CD8-positive, alpha-beta memory T cell (primary cell): ENCODE results near the gene RARB. TPM values are rescaled to one million over a fixed set of nuclear protein-coding genes. Genes with fewer than 3 reads are reported as not detected.

Experiments used
- CTCF ChIA-PET: fragments of 350-600 bp; sonication (Branson Sonifier 250); formaldehyde crosslinking; loops from one replicate; lab custom pipeline; 2021; ENCODE audit warnings: antibody characterized with exemption; lab: Charles Lee
- POLR2A ChIA-PET: fragments of 350-600 bp; sonication (Branson Sonifier 250); formaldehyde crosslinking; loops from one replicate; lab custom pipeline; 2021; ENCODE audit warnings: antibody characterized with exemption; lab: Charles Lee
- DNase-seq, 5 donors: peaks; one replicate each; pipeline versions ENCODE4 v3.0.0 to v3.0.0-alpha.2; 2020 to 2022; ENCODE audit warnings: mixed read lengths in 1 of 5
- H3K27ac ChIP-seq: one replicate; pipeline ENCODE4 v1.7.0; 2013; ENCODE audit warnings: low read depth, mild to moderate bottlenecking, low read length, moderate library complexity
- H3K27me3 ChIP-seq: 2 replicates; pipeline ENCODE4 v1.7.0; 2013; ENCODE audit warnings: low read length, mild to moderate bottlenecking; ENCODE audit not compliant: insufficient read depth, poor library complexity, severe bottlenecking
- H3K36me3 ChIP-seq: 2 replicates; pipeline ENCODE4 v1.7.0; 2013; ENCODE audit warnings: mild to moderate bottlenecking, low read length, moderate library complexity; ENCODE audit not compliant: insufficient read depth
- H3K4me1 ChIP-seq: 2 replicates; pipeline ENCODE4 v1.7.0; 2013; ENCODE audit warnings: mild to moderate bottlenecking, low read length, moderate library complexity; ENCODE audit not compliant: insufficient read depth
- H3K4me3 ChIP-seq: 2 replicates; pipeline ENCODE4 v1.7.0; 2013; ENCODE audit warnings: mild to moderate bottlenecking, low read length
- H3K9me3 ChIP-seq: 2 replicates; pipeline ENCODE4 v1.7.0; 2013; ENCODE audit warnings: mild to moderate bottlenecking, low read length
- H3K27ac Mint-ChIP-seq, 8 donors: one replicate each; pipeline ENCODE4 v1.8.0; 2020 to 2021; ENCODE audit warnings: mixed read lengths in 8 of 8, mild to moderate bottlenecking in 6 of 8, inconsistent platforms in 3 of 8, moderate library complexity in 3 of 8
- H3K27me3 Mint-ChIP-seq, 2 donors: one replicate each; pipeline ENCODE4 v1.8.0; 2020 to 2021; ENCODE audit warnings: mixed read lengths in 2 of 2, mild to moderate bottlenecking in 1 of 2, moderate library complexity in 1 of 2
- H3K36me3 Mint-ChIP-seq, 3 donors: one replicate each; pipeline ENCODE4 v1.8.0; 2020 to 2021; ENCODE audit warnings: mixed read lengths in 3 of 3, inconsistent platforms in 1 of 3, mild to moderate bottlenecking in 1 of 3
- H3K4me1 Mint-ChIP-seq, 3 donors: one replicate each; pipeline ENCODE4 v1.8.0; 2020 to 2021; ENCODE audit warnings: mixed read lengths in 3 of 3, inconsistent platforms in 1 of 3, mild to moderate bottlenecking in 1 of 3
- H3K4me3 Mint-ChIP-seq, 7 donors: one replicate each; pipeline ENCODE4 v1.8.0; 2020 to 2021; ENCODE audit warnings: mixed read lengths in 7 of 7, mild to moderate bottlenecking in 6 of 7, moderate library complexity in 4 of 7, inconsistent platforms in 2 of 7
- H3K9me3 Mint-ChIP-seq, 5 donors: one replicate each; pipeline ENCODE4 v1.8.0; 2020 to 2022; ENCODE audit warnings: mixed read lengths in 5 of 5, mild to moderate bottlenecking in 3 of 5, moderate library complexity in 2 of 5, inconsistent platforms in 1 of 5
- polyA plus RNA-seq: library from polyadenylated mRNA; unstranded; fragments of 300-500 nt; fragmentation: Illumina TruSeq; gene quantifications from one replicate; pipeline ENCODE4 v1.2.3, GENCODE V29; 2021
- total RNA-seq, 2 experiments: library from RNA; stranded (reverse); gene quantifications; one replicate each; pipeline ENCODE4 v1.2.3, GENCODE V29; 2021

The RARB gene
- total and polyA plus RNA-seq, 3 experiments from 2014 or later: not detected

GRCh38 chr3:25423780-25424588 is 4.1 kb upstream of the RARB start:
- H3K27ac Mint-ChIP-seq: no peak overlapping the region

GRCh38 chr3:25424614-25425013 is 3.4 kb upstream of the RARB start:
- Histone ChIP-seq H3K4me3 (no peak overlapping the region), H3K36me3 (no peaks in the 10 kb centered on the region), H3K4me1 (no peaks in the 10 kb centered on the region), H3K9me3 (no peaks in the 10 kb centered on the region), H3K27me3 (peaks cover 5% of the 10 kb centered on the region), H3K27ac (no peak overlapping the region)
- H3K27me3 Mint-ChIP-seq: peaks cover 18 to 45% of the 10 kb centered on the region in 2 donors
- CTCF ChIA-PET: no interaction called here
- peaks cover 0 to 3% (median 2%) of the 10 kb centered on the region in 5 donors for H3K9me3 Mint-ChIP-seq
- no peak overlapping the region for H3K27ac Mint-ChIP-seq
- peaks cover 0 to 4% (median 3%) of the 10 kb centered on the region in 3 donors for H3K4me1 Mint-ChIP-seq
- DNase-seq: no peak
- no peaks in the 10 kb centered on the region for H3K36me3 Mint-ChIP-seq
- H3K4me3 Mint-ChIP-seq: no peak overlapping the region
- POLR2A ChIA-PET: no interaction called here

More at GRCh38 chr3:25423780-25424588, 4.1 kb upstream of the RARB start:
- H3K9me3 Mint-ChIP-seq: peaks cover 0 to 4% (median 2%) of the 10 kb centered on the region in 5 donors
- peaks cover 0 to 4% (median 3%) of the 10 kb centered on the region in 3 donors for H3K4me1 Mint-ChIP-seq
- Histone ChIP-seq H3K27me3 (peaks cover 5% of the 10 kb centered on the region), H3K27ac (no peak overlapping the region), H3K9me3 (no peaks in the 10 kb centered on the region), H3K36me3 (no peaks in the 10 kb centered on the region), H3K4me3 (no peak overlapping the region), H3K4me1 (no peaks in the 10 kb centered on the region)
- no peak for DNase-seq
- H3K27me3 Mint-ChIP-seq: peaks cover 17 to 40% of the 10 kb centered on the region in 2 donors
- no peak overlapping the region for H3K4me3 Mint-ChIP-seq
- ChIA-PET CTCF (no interaction called here), POLR2A (no interaction called here)
- H3K36me3 Mint-ChIP-seq: no peaks in the 10 kb centered on the region

- H3K4me3 ChIP-seq: no peak overlapping the region
- peaks cover 0 to 2% (median 0%) of the 10 kb centered on the region in 5 donors for H3K9me3 Mint-ChIP-seq
- no peaks in the 10 kb centered on the region for H3K36me3 ChIP-seq
- no peaks in the 10 kb centered on the region for H3K9me3 ChIP-seq
- CTCF ChIA-PET: no interaction called here
- peaks cover 0 to 4% (median 3%) of the 10 kb centered on the region in 3 donors for H3K4me1 Mint-ChIP-seq
- POLR2A ChIA-PET: no interaction called here
- H3K4me1 ChIP-seq: no peaks in the 10 kb centered on the region
- no peak overlapping the region for H3K27ac ChIP-seq
- H3K27me3 Mint-ChIP-seq: peaks cover 18 to 55% of the 10 kb centered on the region in 2 donors
- no peak overlapping the region for H3K4me3 Mint-ChIP-seq
- peaks cover 5% of the 10 kb centered on the region for H3K27me3 ChIP-seq
- no peak overlapping the region for H3K27ac Mint-ChIP-seq
- H3K36me3 Mint-ChIP-seq: no peaks in the 10 kb centered on the region
- DNase-seq: no peak
Measured at GRCh38 chr3:25426408-25426807, 1.7 kb upstream of the RARB start.

GRCh38 chr3:25427155-25427554 is 908 bp upstream of the RARB start:
- Mint-ChIP-seq H3K9me3 (peaks cover 0 to 2% (median 0%) of the 10 kb centered on the region in 5 donors), H3K4me3 (no peak overlapping the region), H3K4me1 (peaks cover 0 to 4% (median 3%) of the 10 kb centered on the region in 3 donors), H3K27ac (no peak overlapping the region), H3K27me3 (peaks cover 18 to 58% of the 10 kb centered on the region in 2 donors), H3K36me3 (no peaks in the 10 kb centered on the region)
- DNase-seq: no peak
- H3K9me3 ChIP-seq: no peaks in the 10 kb centered on the region
- ChIA-PET CTCF (no interaction called here), POLR2A (no interaction called here)
- H3K27ac ChIP-seq: no peak overlapping the region
- H3K4me3 ChIP-seq: no peak overlapping the region
- no peaks in the 10 kb centered on the region for H3K36me3 ChIP-seq
- peaks cover 5% of the 10 kb centered on the region for H3K27me3 ChIP-seq
- H3K4me1 ChIP-seq: no peaks in the 10 kb centered on the region

GRCh38 chr3:25427563-25427941 is 511 bp upstream of the RARB start:
- H3K4me3 ChIP-seq: no peak overlapping the region
- peaks cover 5% of the 10 kb centered on the region for H3K27me3 ChIP-seq
- H3K4me1 ChIP-seq: no peaks in the 10 kb centered on the region
- Mint-ChIP-seq H3K27me3 (peaks cover 18 to 58% of the 10 kb centered on the region in 2 donors), H3K9me3 (peaks cover 0 to 2% (median 0%) of the 10 kb centered on the region in 5 donors), H3K27ac (no peak overlapping the region), H3K4me3 (peak overlapping the region in 1 of 7 donors; percentile 36), H3K4me1 (peaks cover 0 to 4% (median 3%) of the 10 kb centered on the region in 3 donors), H3K36me3 (no peaks in the 10 kb centered on the region)
- no peaks in the 10 kb centered on the region for H3K9me3 ChIP-seq
- POLR2A ChIA-PET: no interaction called here
- no peak for DNase-seq
- H3K36me3 ChIP-seq: no peaks in the 10 kb centered on the region
- CTCF ChIA-PET: no interaction called here
- no peak overlapping the region for H3K27ac ChIP-seq

- Histone ChIP-seq H3K27me3 (peaks cover 5% of the 10 kb centered on the region), H3K9me3 (no peaks in the 10 kb centered on the region), H3K4me1 (no peaks in the 10 kb centered on the region), H3K27ac (no peak overlapping the region), H3K36me3 (no peaks in the 10 kb centered on the region), H3K4me3 (no peak overlapping the region)
- H3K9me3 Mint-ChIP-seq: peaks cover 0 to 2% (median 0%) of the 10 kb centered on the region in 5 donors
- no peak overlapping the region for H3K4me3 Mint-ChIP-seq
- CTCF ChIA-PET: no interaction called here
- no peaks in the 10 kb centered on the region for H3K36me3 Mint-ChIP-seq
- no peak overlapping the region for H3K27ac Mint-ChIP-seq
- H3K4me1 Mint-ChIP-seq: peaks cover 0 to 4% (median 3%) of the 10 kb centered on the region in 3 donors
- H3K27me3 Mint-ChIP-seq: peaks cover 19 to 55% of the 10 kb centered on the region in 2 donors
- no peak for DNase-seq
- POLR2A ChIA-PET: no interaction called here
Measured at GRCh38 chr3:25428789-25429335, 799 bp downstream of the RARB start.

- Histone ChIP-seq H3K27ac (no peak overlapping the region), H3K4me1 (no peaks in the 10 kb centered on the region), H3K4me3 (no peak overlapping the region), H3K36me3 (no peaks in the 10 kb centered on the region), H3K9me3 (no peaks in the 10 kb centered on the region), H3K27me3 (peaks cover 5% of the 10 kb centered on the region)
- H3K36me3 Mint-ChIP-seq: no peaks in the 10 kb centered on the region
- peaks cover 0 to 2% (median 0%) of the 10 kb centered on the region in 5 donors for H3K9me3 Mint-ChIP-seq
- ChIA-PET POLR2A (no interaction called here), CTCF (no interaction called here)
- H3K4me1 Mint-ChIP-seq: peaks cover 0 to 4% (median 3%) of the 10 kb centered on the region in 3 donors
- DNase-seq: no peak
- H3K27me3 Mint-ChIP-seq: peaks cover 21 to 53% of the 10 kb centered on the region in 2 donors
- H3K27ac Mint-ChIP-seq: no peak overlapping the region
- H3K4me3 Mint-ChIP-seq: no peak overlapping the region
Measured at GRCh38 chr3:25429361-25430286, 1.6 kb downstream of the RARB start.
